Ishikawa (cell line): ENCODE results near the gene CARM1.

ENCODE experiments used
- CEBPB ChIP-seq: IDR thresholded peaks from 2 replicates; pipeline ENCODE4 v1.6.1; 2012
- FOXM1 ChIP-seq: IDR thresholded peaks from 2 replicates; pipeline ENCODE4 v1.6.1; 2012; ENCODE audit warnings: low read depth, borderline replicate concordance
- NFIC ChIP-seq: IDR thresholded peaks from 2 replicates; pipeline ENCODE4 v1.6.1; 2012
- RAD21 ChIP-seq: IDR thresholded peaks from 2 replicates; pipeline ENCODE4 v1.6.1; 2012; ENCODE audit warnings: low read depth
- YY1 ChIP-seq: IDR thresholded peaks from 2 replicates; pipeline ENCODE4 v1.6.1; 2012; ENCODE audit warnings: low read depth
- TF ChIP-seq, protein P1 (sequence below): IDR thresholded peaks from 2 replicates; pipeline ENCODE4 v1.6.1; 2012

DNA sequence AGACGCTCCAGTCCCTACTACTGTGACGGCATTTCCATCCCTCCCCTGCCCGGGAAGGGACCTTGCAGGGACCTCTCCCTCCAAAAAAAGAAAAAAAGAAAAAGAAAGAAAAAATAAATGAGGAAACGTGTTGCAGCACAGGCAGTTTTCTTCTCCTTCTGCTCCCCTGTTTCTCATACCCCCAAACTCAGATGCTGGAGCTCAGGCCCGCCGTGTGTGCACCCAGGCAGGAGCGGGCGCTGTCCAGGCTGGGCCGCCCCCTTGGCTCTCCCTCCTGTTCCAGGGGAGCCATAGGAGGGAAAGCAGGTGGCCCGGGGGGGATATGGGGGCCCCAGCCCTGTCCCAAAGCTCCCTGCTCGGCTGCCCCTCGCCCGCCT is 51.3 kb downstream of the CARM1 start:
- TF ChIP-seq NFIC (no peak), RAD21 (no peak), YY1 (no peak), FOXM1 (no peak), CEBPB (no peak)
- TF ChIP-seq, protein P1, sequence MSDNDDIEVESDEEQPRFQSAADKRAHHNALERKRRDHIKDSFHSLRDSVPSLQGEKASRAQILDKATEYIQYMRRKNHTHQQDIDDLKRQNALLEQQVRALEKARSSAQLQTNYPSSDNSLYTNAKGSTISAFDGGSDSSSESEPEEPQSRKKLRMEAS: no peak
